DMS79 (cell line): ENCODE results near the gene PRCC.
"Not testable (repeated sequence)": the region's sequence is repeated elsewhere in the genome, so short reads cannot be mapped to it uniquely, and the experiment has no call there.

Experiments
- DNase-seq: peaks from one replicate; lab custom pipeline; 2025; lab: John Stamatoyannopoulos, UW

PRCC gene

DNA sequence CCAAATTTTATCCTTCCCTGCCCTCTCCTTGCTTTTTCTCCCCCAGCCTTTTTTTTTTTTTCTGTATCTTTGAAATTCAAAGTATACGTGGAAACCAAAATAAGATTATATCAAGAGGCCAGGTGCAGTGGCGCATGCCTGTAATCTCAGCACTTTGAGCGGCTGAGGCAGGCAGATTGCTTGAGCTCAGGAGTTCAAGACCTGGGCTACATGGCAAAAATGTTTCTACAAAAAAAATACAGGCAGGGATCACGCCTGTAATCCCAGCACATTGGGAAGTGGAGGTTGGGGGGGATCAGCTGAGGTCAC is 6.6 kb upstream of the PRCC start:
- no peak for DNase-seq

DNA sequence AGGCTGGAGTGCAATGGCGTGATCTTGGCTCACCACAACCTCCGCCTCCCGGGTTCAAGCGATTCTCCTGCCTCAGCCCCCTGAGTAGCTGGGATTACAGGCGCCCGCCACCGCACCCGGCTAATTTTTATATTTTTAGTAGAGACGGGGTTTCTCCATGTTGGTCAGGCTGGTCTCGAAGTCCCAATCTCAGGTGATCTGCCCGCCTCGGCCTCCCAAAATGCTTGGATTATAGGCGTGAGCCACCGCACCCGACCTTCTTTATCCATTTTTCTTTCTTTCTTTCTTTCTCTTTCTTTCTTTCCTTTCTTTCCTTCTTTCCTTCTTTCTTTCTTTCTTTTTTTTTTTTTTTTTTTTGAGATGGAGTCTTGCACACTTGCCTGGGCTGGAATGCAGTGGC is 2.2 kb upstream of the PRCC start:
- DNase-seq = not testable (repeated sequence)

DNA sequence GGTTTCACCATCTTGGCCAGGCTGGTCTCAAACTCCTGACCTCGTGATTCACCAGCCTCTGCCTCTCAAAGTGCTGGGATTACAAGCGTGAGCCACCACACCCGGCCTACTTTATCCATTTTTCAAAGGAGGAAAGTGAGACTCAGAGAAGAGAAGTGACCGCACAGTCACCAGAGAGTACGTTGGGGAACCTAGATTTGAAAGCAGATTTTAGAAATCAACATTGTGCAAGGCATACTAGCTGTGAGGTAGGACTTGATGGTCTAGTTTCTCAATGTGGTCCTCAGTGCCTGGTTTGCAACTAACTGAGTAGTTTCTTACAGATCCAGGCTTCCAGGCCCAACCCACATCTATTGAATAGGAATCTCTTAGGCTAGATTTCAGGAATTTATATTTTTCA is 1.7 kb upstream of the PRCC start:
- DNase-seq = no peak

DNA sequence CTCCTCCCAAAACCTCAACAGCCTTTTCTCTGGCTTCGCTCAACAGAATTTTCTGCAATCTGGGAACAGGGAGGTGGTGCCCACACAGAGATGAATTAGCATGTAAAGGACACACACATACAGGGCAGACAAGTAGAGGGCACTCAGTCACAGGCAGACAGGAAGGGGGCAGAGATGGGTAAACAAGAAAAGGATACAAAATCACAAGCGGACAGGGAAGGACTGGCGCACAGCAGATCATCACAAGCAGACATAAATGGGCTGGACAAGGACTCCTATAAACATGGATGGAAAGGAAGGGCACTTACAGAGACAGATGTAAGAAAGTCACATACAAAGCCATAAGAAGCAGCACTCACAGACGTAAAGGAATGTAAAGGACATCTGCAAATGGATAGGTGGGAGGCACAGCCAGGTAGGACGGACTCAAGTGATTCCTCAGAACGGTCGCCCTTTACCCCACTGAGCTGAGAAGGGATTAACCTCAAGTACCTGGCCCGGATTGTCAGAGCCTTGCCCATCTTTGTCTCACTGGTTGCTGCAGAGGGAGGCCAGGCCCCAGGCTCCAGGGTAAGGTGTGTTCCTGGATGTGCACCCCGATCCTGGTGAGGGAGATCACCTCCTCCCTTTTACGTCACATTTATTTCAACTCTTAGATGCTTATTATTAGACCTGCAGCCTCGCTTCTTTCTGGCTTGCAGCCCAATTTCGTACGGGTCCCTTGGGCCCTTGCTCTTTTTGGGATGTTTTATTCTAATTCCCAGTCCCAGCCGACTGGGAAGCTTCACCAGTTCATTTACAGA is 836 bp upstream of the PRCC start:
- no peak for DNase-seq

DNA sequence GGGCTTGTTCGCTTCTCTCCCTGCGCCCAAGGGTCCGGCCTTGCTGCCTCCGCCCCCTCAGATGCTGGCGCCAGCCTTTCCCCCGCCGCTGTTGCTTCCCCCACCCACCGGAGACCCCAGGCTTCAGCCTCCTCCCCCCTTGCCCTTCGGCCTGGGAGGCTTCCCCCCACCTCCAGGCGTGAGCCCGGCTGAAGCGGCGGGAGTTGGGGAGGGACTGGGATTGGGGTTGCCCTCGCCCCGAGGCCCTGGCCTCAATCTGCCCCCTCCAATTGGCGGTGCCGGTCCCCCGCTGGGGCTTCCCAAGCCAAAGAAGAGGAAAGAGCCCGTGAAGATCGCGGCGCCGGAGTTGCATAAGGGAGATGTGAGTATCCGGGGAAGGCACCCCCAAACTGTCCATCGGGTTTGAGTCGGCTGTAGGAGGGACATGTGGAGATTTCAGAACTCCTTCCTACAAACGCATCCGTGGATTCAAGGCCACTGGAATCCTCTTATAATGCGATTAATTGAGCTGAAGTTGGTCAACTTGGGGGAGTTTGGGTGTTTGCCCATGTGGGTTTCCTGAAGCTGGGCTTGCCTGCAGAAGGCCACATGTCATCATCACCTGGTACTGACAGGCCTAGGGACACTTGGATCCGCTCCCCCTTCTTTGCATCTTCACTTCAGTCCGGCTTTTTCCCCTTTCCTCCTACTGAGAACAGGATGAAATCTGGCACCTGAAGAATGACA is 707 bp downstream of the PRCC start:
- peak; percentile 12 for DNase-seq

DNA sequence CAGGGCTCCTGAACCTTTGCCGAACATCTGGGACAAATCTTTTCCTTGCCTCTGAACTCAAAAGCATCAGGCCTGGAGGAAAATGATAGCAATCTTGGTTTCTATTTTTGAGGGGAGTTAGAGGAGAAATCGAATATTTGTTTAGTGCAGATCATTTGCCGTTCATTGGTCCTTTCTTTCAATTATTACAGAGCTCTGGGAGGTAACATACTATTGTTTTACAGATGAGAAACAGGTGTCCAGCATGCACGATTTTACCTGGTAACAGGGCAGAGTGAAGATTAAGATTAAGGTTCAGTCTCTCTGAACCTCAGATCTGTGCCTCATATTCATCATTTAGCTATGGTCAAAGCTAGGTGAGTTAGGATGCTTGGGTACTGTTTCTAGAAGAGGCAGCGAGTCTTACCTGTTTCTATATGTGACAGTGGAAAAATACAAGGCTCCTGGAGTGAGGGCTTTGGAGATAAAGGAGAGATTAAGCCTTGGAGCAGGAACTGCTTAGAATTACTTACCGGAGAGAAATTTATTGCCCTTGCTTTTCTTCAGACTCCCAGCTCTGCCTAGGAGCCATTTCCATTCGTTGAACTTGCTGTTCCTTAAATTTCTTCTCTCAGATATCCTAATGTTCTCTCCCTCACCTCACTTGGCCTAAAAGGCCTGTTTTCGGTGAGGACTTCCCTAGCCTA is 1.4 kb downstream of the PRCC start:
- DNase-seq = no peak

DNA sequence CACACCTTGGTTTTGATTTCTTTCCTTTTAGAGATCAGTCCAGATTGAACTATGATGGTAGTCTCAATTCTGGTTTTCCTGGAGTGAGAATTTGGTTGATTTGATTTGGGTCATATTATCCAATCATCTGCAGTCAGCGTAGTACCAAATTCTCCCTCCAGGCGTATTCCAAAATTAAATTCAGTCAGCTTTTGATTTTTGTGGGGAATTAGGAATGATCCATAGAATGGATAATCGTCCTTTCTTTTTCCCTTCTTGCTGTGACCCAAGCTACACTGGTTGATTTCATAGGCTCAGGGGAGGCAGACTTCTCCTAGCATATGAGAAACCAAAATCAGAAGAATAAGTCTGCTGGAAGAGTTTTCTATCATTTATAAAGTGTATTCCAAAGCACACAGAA is 4.9 kb downstream of the PRCC start:
- DNase-seq = no peak

DNA sequence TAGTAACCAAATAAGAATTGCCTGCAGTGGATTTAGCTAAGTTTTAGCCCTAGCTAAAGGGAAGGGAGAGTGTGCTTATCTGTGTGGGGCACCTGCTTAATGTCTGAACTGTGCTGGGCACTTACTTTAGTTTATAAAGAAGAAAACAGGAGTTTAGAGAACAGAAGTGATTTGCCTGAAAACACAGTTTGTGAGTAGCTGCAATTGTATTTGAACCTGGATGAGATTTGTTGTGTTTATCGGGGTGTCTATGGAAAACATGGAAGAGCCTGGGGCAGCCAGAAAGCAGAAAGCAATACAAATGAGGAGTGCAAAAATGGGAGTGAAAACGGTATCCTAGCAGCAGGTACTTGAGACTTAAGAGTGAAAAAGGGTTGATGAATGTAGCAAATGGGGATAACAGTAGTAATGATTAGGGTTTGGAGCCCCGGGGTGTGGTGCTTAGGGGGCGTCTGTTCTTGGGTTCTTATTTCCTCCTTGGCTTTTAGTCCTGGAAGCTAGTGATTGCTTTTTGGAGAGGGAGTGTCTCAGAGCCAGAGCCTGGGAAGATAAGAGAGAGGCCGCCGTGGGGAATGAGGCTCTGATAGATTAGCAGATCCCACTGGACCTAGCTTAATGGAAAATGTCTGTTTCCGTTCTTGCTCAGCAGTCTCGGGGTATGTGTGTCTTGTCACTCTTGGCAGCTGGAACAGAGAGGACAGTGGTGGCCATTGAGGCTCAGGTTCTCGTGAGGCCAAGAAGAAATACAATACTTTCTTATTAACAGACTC is 5.6 kb downstream of the PRCC start:
- no peak for DNase-seq

DNA sequence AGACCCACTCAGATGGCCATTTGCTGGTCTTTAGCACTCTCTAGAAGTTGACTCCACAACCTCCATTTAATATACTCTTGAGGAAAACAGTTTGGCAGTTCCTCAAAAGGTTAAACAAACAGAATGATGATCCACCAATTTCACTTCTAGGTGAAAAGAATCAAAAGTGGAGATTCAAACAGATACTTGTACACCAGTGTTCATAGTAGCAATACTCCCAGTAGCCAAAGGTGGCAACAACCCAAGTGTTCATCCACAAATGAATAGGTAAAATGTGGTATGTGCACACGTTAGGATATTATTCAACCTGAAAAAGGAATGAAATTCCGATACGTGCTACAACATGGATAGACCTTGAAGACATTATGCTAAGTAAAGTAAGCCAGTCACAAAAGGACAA is 6.3 kb downstream of the PRCC start:
- no peak for DNase-seq

DNA sequence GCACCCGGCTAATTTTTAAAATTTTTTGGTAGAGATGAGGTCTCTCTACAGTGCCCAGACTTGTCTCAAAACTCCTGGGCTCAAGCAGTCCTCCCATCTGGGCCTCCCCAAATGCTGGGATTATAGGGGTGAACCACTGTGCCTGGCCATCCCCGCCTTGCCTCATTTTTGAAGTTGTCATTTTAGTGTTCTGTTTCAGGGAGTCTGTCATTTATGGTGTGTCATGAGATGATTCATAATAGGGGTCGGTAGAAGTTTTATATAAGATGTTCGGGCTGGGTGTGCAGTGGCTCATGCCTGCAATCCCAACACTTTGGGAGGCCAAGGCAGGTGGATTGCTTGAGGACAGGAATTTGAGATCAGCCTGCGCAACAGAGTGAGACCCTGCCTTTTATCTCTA is 8.5 kb downstream of the PRCC start:
- no peak for DNase-seq

DNA sequence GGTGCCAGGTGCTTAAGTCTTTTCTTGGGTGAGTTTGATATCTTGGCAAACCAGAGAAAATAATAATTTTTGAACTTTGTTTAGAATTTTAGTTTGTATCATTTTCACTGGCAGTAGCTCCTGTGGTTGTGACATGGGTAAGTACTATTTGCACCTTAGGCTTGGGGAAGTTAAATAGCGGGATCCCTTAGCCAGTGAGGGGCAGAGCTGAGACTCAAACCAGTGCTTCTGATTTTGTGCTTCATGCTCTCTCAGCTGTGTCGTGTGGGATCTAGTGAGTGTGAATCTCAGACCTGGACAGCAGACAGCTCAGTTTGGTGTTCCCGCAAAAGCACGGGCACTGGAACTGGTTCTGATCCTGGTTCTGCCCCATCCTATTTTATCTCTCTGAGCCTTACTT is 9.6 kb downstream of the PRCC start:
- no peak for DNase-seq

DNA sequence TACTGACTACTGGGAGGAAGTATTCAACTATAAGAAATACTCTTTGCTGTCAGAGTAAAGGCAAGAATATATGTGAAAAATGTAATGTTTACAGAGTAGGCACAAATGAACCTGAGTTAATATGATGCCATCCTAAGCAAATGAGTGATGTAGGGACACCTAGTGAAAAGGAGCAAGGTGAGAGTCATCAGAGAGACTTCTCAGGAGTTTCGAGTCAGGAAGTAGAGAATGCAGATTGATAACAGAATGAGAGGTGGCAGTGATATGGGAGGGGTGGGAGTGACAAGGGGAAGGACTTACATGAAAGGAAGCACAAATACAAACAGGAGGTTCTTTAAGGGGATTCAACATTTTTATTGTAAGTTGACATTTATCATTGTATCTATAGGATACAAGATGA is 10.2 kb downstream of the PRCC start:
- DNase-seq = no peak

DNA sequence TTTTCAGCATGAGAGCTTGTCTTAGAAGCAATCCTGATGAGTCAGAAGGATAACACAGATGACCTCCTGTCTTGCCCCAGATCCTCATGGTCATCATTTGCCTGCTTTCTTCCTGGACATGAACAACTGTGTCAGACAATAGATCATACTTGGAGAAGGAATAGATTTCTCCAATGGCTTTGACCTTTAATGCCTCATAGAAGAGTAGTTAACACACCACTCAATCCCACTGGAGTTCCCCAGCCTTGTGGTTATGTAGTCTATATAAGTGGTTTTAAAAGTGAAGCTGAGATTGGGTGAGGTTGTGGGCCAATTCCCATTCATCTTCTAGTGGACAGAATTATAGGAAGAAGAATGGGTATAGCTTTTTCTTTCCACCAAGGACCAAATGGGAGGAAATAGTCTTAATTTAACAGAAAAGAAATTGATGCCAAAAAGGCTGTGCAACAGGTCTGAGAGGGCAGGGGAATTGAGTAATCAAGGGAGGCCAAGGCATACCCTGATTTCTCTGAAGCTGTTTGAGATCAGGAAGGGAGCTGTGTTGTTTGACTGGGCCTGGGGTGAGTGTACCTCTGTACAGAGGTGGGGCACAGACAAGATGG is 14.4 kb downstream of the PRCC start:
- no peak for DNase-seq

DNA sequence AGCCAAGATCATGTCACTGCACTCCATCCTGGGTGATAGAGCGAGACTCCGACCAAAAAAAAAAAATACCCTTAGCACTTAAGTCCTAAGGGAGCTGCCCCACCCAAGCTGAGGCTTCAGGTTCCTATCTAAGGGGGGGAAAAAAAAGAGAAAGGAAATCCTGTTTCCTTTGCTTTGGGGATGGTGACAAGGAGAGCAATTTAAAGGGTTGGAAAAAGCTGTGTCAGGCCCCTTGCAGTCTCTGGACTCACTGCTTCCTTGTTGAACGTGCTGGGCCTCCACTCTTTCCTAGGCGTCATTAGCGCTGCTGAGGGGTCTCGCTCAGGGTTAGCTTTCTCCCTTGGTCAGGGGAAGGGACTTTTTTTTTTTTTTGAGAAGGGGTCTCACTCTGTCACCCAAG is 18.1 kb downstream of the PRCC start:
- DNase-seq = no peak

DNA sequence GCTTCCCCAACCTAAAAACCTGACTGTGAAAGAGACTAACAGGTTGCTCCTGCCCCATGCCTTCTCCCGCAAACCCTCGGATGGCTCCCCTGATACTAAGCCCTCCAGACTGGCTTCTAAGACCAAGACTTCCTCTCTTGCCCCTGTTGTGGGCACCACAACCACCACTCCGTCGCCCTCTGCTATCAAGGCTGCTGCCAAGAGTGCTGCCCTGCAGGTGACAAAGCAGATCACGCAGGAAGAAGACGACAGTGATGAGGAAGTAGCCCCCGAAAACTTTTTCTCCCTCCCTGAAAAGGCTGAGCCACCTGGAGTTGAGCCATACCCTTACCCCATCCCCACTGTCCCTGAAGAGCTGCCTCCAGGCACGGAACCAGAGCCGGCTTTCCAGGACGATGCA is 19.3 kb downstream of the PRCC start:
- DNase-seq = no peak

DNA sequence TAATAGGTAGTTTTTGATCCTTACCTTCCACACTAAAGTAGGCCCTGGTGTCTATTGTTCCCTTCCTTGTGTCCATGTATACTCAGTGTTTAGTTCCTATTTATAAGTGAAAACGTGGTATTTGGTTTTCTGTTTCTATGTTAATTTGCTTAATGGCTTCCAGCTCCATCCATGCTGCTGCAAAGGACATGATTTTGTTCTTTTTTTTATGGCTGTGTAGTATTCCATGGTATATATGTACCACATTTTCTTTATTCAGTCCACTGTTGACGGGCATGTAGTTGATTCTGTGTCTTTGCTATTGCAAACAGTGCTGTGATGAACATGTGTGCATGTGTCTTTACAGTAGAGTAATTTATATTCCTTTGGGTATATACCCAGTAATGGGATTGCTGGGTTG is 20.8 kb downstream of the PRCC start:
- DNase-seq = no peak

DNA sequence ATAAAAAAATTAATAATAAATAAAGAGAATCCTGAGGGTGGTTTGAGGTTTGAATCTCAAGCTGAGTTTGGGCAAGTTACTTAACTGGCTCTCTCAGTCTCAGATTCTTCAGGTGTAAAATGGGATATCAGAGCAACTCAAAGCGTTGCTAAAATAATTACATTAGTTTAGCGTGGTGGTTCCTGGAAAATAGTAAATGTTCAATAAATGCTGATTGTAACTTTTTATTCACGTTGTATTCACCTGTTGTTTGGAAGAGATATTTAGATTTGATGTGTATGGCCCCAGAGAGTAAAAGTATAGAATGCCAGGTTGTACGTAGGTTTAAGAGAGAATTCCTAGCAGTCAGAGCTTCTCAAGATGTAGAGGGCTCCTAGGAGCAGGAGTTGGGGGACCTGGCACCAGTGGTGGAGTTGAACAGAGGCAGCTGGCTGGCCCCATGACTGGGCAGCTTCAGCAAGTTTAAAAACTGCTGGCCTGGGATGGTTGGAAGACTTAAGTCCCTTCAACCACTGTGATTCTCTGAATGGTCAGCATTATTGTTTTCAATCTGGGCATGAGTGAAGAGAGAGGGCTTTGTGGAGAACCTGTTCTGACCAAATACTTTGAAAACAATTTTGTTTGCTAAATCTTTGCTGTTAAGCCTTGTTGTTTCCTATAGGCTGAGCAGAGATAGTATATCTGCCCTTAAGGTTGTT is 22.4 kb downstream of the PRCC start:
- no peak for DNase-seq

DNA sequence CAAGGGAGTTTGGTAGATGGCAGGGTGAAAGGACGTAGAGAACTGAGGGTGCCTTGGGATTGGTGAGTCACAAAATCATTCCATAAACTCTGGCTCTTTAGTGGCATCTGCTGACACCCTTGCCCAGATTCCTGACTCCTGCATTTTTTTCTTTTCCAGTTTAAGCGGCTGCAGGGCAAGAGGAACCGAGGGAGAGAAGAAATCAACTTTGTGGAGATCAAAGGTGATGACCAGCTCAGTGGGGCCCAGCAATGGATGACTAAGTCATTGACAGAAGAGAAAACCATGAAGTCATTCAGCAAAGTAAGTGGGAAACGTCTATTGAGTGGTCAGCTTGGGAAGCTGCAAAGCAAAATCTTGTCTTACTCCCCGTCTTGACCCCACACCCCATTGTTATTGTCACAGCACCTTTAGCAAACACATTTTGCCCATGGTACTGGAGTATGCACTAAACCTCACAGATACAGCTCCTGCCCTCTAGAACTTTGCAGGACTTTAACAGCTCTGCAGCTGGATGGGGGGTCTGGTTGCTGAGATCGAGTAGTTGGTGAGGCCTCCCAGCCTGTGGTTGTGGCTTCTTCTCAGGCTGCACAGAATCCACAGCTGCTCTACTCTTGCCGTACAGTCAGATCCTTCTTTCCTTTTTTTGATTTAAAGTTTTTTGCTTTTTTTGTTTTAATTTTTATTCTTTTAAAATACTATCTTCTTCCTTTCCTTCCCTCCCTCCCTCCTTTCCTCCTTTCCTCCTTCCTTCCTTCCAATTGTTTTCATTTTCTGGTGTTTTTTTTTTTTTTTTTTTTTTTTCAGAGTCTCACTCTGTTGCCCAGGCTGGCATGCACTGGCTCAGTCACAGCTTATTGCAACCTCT is 27.4 kb downstream of the PRCC start:
- no peak for DNase-seq

DNA sequence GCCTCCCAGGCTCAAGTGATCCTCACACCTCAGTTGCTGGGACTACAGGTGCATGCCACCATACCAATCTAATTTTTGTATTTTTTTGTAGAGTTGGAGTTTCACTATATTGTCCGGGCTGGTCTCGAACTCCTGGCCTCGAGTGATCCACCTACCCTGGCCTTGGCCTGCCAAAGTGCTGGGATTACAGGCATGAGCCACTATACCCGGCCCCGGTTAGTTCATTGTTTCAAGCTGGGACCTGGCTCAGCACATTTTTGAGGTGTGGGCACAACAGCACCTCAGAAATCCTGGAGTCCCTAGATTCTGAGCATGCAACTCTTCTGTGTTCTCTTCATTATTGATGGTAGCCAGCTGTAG is 28.0 kb downstream of the PRCC start:
- DNase-seq = no peak

DNA sequence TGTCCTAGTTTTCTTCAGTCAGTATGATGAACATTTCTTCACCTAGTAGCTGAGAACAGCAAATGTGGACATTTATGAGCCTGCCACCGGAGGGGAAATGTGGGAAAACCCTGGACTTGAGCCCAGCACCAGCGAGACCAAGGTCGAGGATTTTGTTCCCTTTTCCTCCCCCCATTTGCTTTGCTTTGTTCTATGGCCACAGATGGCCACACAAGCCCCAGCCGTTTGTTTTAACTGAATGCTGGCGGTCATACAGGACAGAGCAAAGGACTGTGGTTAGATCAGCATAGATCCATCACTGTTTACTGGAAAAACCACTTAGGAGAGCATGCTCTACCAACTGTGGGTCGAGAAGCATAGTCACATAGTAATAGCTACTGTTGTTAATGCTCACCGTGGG is 28.5 kb downstream of the PRCC start:
- DNase-seq = no peak
